Naive thymus-derived CD4-positive, alpha-beta T cell (primary cell): ENCODE results near the gene WDR70. TPM values are rescaled to one million over a fixed set of nuclear protein-coding genes. Genes with fewer than 3 reads are reported as not detected.

ENCODE experiments used
- ATAC-seq: fragments of 150-1000 bp; cut with Tn5 transposase; 2 replicates; pipeline ENCODE4 v1.10.0; 2021; ENCODE audit warnings: mild to moderate bottlenecking, moderate library complexity
- CTCF ChIA-PET: fragments of 350-600 bp; sonication (Branson Sonifier 250); formaldehyde crosslinking; loops from one replicate; lab custom pipeline; 2021; ENCODE audit warnings: antibody characterized with exemption; lab: Charles Lee
- POLR2A ChIA-PET: fragments of 350-600 bp; sonication (Branson Sonifier 250); formaldehyde crosslinking; loops from one replicate; lab custom pipeline; 2021; ENCODE audit warnings: antibody characterized with exemption, inconsistent platforms; lab: Charles Lee
- DNase-seq, 9 donors: peaks; one replicate each; pipeline versions ENCODE4 v3.0.0 to v3.0.0-alpha.2; 2020 to 2022; ENCODE audit warnings: mixed read lengths in 1 of 9
- H3K27ac ChIP-seq: one replicate; pipeline ENCODE4 v1.7.0; 2013; ENCODE audit warnings: mild to moderate bottlenecking, low read depth, low read length, moderate library complexity
- H3K27me3 ChIP-seq, 2 donors: one replicate each; pipeline ENCODE4 v1.7.0; 2013; ENCODE audit warnings: low read length in 2 of 2, mild to moderate bottlenecking in 2 of 2, moderate library complexity in 2 of 2; ENCODE audit not compliant: control insufficient read depth in 2 of 2, insufficient read depth in 2 of 2
- H3K36me3 ChIP-seq, 3 experiments: 1 replicate in 2 of 3; 2 replicates in 1 of 3; pipeline ENCODE4 v1.7.0; 2013; ENCODE audit warnings: low read length in 3 of 3, mild to moderate bottlenecking in 3 of 3, moderate library complexity in 1 of 3; ENCODE audit not compliant: insufficient read depth in 3 of 3, control insufficient read depth in 2 of 3
- H3K4me1 ChIP-seq, 2 donors: one replicate each; pipeline ENCODE4 v1.7.0; 2013; ENCODE audit warnings: low read length in 2 of 2, mild to moderate bottlenecking in 2 of 2, moderate library complexity in 1 of 2; ENCODE audit not compliant: control insufficient read depth in 2 of 2, insufficient read depth in 2 of 2
- H3K4me3 ChIP-seq: 2 replicates; pipeline ENCODE4 v1.7.0; 2013; ENCODE audit warnings: mild to moderate bottlenecking, low read length
- H3K9me3 ChIP-seq, 3 experiments: 1 replicate in 2 of 3; 2 replicates in 1 of 3; pipeline ENCODE4 v1.7.0; 2013; ENCODE audit warnings: low read length in 3 of 3; ENCODE audit not compliant: control insufficient read depth in 2 of 3
- H3K27ac Mint-ChIP-seq, 9 donors: one replicate each; pipeline ENCODE4 v1.8.0; 2020 to 2022; ENCODE audit warnings: mixed read lengths in 9 of 9, mild to moderate bottlenecking in 8 of 9, moderate library complexity in 5 of 9, inconsistent platforms in 2 of 9
- H3K27me3 Mint-ChIP-seq, 5 donors: one replicate each; pipeline ENCODE4 v1.8.0; 2021 to 2022; ENCODE audit warnings: mixed read lengths in 5 of 5, mild to moderate bottlenecking in 1 of 5
- H3K36me3 Mint-ChIP-seq, 5 donors: one replicate each; pipeline ENCODE4 v1.8.0; 2020 to 2022; ENCODE audit warnings: mixed read lengths in 5 of 5, mild to moderate bottlenecking in 3 of 5, inconsistent platforms in 1 of 5
- H3K4me1 Mint-ChIP-seq, 7 donors: one replicate each; pipeline ENCODE4 v1.8.0; 2020 to 2022; ENCODE audit warnings: mixed read lengths in 7 of 7, mild to moderate bottlenecking in 3 of 7, inconsistent platforms in 1 of 7
- H3K4me3 Mint-ChIP-seq, 10 donors: one replicate each; pipeline ENCODE4 v1.8.0; 2020 to 2022; ENCODE audit warnings: mild to moderate bottlenecking in 10 of 10, mixed read lengths in 10 of 10, moderate library complexity in 6 of 10, inconsistent platforms in 2 of 10
- H3K9me3 Mint-ChIP-seq, 11 donors: one replicate each; pipeline ENCODE4 v1.8.0; 2020 to 2022; ENCODE audit warnings: mixed read lengths in 11 of 11, mild to moderate bottlenecking in 4 of 11, inconsistent platforms in 1 of 11, moderate library complexity in 1 of 11
- intact Hi-C, 2 donors: fragments of 100-400 bp; cut with micrococcal nuclease; formaldehyde crosslinking; loops; one replicate each; pipeline ENCODE4 v1.15.1; 2023
- polyA plus RNA-seq, 2 donors: library from polyadenylated mRNA; unstranded; fragments of 300-500 nt; fragmentation: Illumina TruSeq; gene quantifications; one replicate each; pipeline ENCODE4 v1.2.3, GENCODE V29; 2021
- total RNA-seq, 6 experiments: library from RNA in 5 of 6; stranded (reverse) in 5 of 6; gene quantifications; 1 replicate in 5 of 6; 2 replicates in 1 of 6; pipeline ENCODE4 v1.2.3 and lab custom pipeline; 2021 to 2026

Gene WDR70
- total and polyA plus RNA-seq, 7 experiments from 2014 or later = 17.7 to 41.4 (median 38.8) TPM

- no peak overlapping the region for H3K27ac Mint-ChIP-seq
- Histone ChIP-seq H3K4me3 (no peak overlapping the region), H3K27me3 (no peaks in the 10 kb centered on the region), H3K36me3 (no peaks in the 10 kb centered on the region), H3K9me3 (no peaks in the 10 kb centered on the region), H3K27ac (no peak overlapping the region), H3K4me1 (no peaks in the 10 kb centered on the region)
- ChIA-PET CTCF (no interaction called here), POLR2A (no interaction called here)
- no peak overlapping the region for H3K4me3 Mint-ChIP-seq
- intact Hi-C loops = no loop called here
- H3K27me3 Mint-ChIP-seq = peaks cover 0 to 8% (median 5%) of the 10 kb centered on the region in 5 donors
- peaks cover 0 to 5% (median 0%) of the 10 kb centered on the region in 5 donors for H3K36me3 Mint-ChIP-seq
- ATAC-seq = no peak
- H3K9me3 Mint-ChIP-seq = peaks cover under 1 to 19% (median 7%) of the 10 kb centered on the region in 11 donors
- no peaks in the 10 kb centered on the region for H3K4me1 Mint-ChIP-seq
- DNase-seq = no peak
These were observed 390.7 kb downstream of the WDR70 start for GRCh38 chr5:37769840-37770239.

- peaks cover 4 to 27% (median 12%) of the 10 kb centered on the region in 11 donors for H3K9me3 Mint-ChIP-seq
- intact Hi-C loops = no loop called here
- H3K36me3 Mint-ChIP-seq = peaks cover 0 to 9% (median 0%) of the 10 kb centered on the region in 5 donors
- POLR2A ChIA-PET = no interaction called here
- DNase-seq = no peak
- Histone ChIP-seq H3K4me1 (no peaks in the 10 kb centered on the region), H3K4me3 (no peak overlapping the region), H3K27me3 (no peaks in the 10 kb centered on the region), H3K27ac (no peak overlapping the region), H3K36me3 (no peaks in the 10 kb centered on the region), H3K9me3 (no peaks in the 10 kb centered on the region)
- no peak overlapping the region for H3K4me3 Mint-ChIP-seq
- no peak overlapping the region for H3K27ac Mint-ChIP-seq
- H3K4me1 Mint-ChIP-seq = no peaks in the 10 kb centered on the region
- no peak for ATAC-seq
- CTCF ChIA-PET = no interaction called here
- H3K27me3 Mint-ChIP-seq = peaks cover 0 to 8% (median 5%) of the 10 kb centered on the region in 5 donors
These were observed 391.7 kb downstream of the WDR70 start for GRCh38 chr5:37770786-37771185.

DNA sequence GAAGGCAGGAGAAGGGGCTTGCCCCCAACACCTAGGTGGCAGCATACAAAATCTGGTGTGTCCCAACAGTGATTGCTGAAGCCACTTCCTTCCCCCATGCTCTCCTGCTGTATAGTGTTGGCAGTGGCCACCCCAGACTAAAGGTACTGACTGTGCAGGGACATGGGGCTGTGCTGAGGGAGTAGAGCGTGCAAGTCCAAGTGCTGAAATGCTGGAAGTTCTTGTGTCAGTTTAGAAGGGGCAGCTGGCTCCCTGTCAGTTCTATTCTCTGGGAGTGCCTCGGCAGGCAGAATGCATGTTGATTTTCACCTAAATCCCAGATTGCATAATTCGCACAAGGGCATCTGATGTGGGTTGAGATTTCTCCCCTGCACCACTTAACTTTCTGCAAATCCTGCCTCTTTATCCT, 392.1 kb downstream of the WDR70 start:
- CTCF ChIA-PET = no interaction called here
- Mint-ChIP-seq H3K27me3 (peaks cover 0 to 8% (median 5%) of the 10 kb centered on the region in 5 donors), H3K4me1 (no peaks in the 10 kb centered on the region), H3K4me3 (no peak overlapping the region), H3K9me3 (peaks cover 4 to 30% (median 15%) of the 10 kb centered on the region in 11 donors), H3K36me3 (peaks cover 0 to 9% (median 0%) of the 10 kb centered on the region in 5 donors), H3K27ac (no peak overlapping the region)
- H3K27me3 ChIP-seq = no peaks in the 10 kb centered on the region
- POLR2A ChIA-PET = no interaction called here
- H3K36me3 ChIP-seq = no peaks in the 10 kb centered on the region
- H3K4me1 ChIP-seq = no peaks in the 10 kb centered on the region
- no peak for ATAC-seq
- no peak overlapping the region for H3K4me3 ChIP-seq
- no peak overlapping the region for H3K27ac ChIP-seq
- intact Hi-C loops = no loop called here
- H3K9me3 ChIP-seq = no peaks in the 10 kb centered on the region
- DNase-seq = no peak

DNA sequence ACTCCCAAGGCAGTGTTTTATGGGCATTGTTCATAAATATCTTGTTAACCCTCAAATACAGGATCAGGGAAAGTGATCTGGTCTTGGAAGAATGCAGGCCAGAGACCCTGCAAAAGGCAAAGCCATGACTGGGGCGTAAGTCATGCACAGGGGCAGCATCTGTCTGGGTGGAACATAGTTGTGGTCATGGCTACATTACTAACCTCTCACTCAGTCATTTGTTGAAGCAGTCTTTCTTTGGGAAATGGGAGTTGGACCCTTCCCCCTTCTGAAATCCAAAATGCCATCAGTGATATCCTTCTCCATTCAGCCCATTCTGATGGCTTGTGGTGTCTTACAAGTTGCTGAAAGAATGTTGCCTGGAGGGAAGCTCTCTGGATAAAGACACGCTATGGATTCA, 392.6 kb downstream of the WDR70 start:
- peaks cover 0 to 8% (median 5%) of the 10 kb centered on the region in 5 donors for H3K27me3 Mint-ChIP-seq
- no peaks in the 10 kb centered on the region for H3K4me1 ChIP-seq
- H3K36me3 Mint-ChIP-seq = peaks cover 0 to 9% (median 0%) of the 10 kb centered on the region in 5 donors
- no peak for ATAC-seq
- intact Hi-C loops = no loop called here
- no peaks in the 10 kb centered on the region for H3K9me3 ChIP-seq
- no peak for DNase-seq
- no peak overlapping the region for H3K4me3 Mint-ChIP-seq
- no peaks in the 10 kb centered on the region for H3K4me1 Mint-ChIP-seq
- CTCF ChIA-PET = no interaction called here
- no peak overlapping the region for H3K27ac ChIP-seq
- H3K27ac Mint-ChIP-seq = no peak overlapping the region
- no peaks in the 10 kb centered on the region for H3K27me3 ChIP-seq
- no peaks in the 10 kb centered on the region for H3K36me3 ChIP-seq
- no peak overlapping the region for H3K4me3 ChIP-seq
- peaks cover 4 to 32% (median 15%) of the 10 kb centered on the region in 11 donors for H3K9me3 Mint-ChIP-seq
- POLR2A ChIA-PET = no interaction called here

DNA sequence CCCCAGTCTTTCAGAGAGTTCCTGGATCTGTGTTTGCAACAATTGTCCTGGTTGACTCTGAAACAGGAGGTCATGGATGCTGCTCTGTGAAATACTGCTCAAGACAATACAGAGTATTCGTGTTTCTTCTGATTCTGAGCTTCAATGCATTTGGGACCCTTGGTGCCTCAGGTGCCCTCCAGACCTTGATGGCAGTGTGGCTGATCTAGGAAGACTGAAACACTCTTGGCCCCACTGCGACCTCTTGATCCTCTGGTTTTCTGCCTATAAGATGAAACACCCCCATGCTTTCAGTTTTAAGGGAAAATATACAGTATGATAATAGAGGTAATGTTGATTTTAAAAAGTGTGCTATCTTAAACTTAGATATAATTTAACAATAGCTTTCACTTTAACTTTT, 393.1 kb downstream of the WDR70 start:
- no peaks in the 10 kb centered on the region for H3K4me1 ChIP-seq
- CTCF ChIA-PET = no interaction called here
- peaks cover 0 to 9% (median 0%) of the 10 kb centered on the region in 5 donors for H3K36me3 Mint-ChIP-seq
- DNase-seq = no peak
- H3K9me3 Mint-ChIP-seq = peaks cover 4 to 36% (median 15%) of the 10 kb centered on the region in 11 donors
- no peaks in the 10 kb centered on the region for H3K27me3 ChIP-seq
- no peak overlapping the region for H3K4me3 Mint-ChIP-seq
- no peaks in the 10 kb centered on the region for H3K4me1 Mint-ChIP-seq
- peaks cover 0 to 8% (median 5%) of the 10 kb centered on the region in 5 donors for H3K27me3 Mint-ChIP-seq
- intact Hi-C loops = no loop called here
- no peak for ATAC-seq
- H3K4me3 ChIP-seq = no peak overlapping the region
- POLR2A ChIA-PET = no interaction called here
- H3K27ac Mint-ChIP-seq = no peak overlapping the region
- no peaks in the 10 kb centered on the region for H3K9me3 ChIP-seq
- no peaks in the 10 kb centered on the region for H3K36me3 ChIP-seq
- H3K27ac ChIP-seq = no peak overlapping the region

DNA sequence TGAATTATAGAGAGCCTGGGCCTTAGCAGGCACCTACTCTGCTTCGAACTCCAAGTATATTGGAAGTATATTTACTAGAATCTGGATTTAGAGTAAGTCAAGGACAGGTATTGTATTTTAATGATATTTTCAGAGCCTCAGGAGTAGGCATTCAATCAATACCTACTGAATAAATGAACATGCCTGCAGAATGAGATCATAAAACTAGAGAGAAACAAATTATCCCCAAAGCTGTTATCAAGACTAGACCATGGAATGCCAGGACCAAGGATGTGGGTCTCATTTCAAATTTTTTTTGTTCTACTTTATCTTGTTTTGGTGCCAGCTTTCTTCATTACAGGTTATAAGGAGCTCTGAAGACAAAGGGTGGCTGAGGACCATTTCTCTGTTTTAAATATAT, 394.7 kb downstream of the WDR70 start:
- intact Hi-C loops = no loop called here
- Histone ChIP-seq H3K36me3 (no peaks in the 10 kb centered on the region), H3K27me3 (no peaks in the 10 kb centered on the region), H3K27ac (no peak overlapping the region), H3K4me3 (no peak overlapping the region), H3K4me1 (no peaks in the 10 kb centered on the region), H3K9me3 (no peaks in the 10 kb centered on the region)
- peaks cover 4 to 38% (median 15%) of the 10 kb centered on the region in 11 donors for H3K9me3 Mint-ChIP-seq
- H3K27ac Mint-ChIP-seq = no peak overlapping the region
- POLR2A ChIA-PET = no interaction called here
- H3K36me3 Mint-ChIP-seq = peaks cover 0 to 9% (median 0%) of the 10 kb centered on the region in 5 donors
- no peak overlapping the region for H3K4me3 Mint-ChIP-seq
- no peaks in the 10 kb centered on the region for H3K4me1 Mint-ChIP-seq
- CTCF ChIA-PET = no interaction called here
- DNase-seq (no peak), ATAC-seq (no peak)
- peaks cover 0 to 8% (median 5%) of the 10 kb centered on the region in 5 donors for H3K27me3 Mint-ChIP-seq

- intact Hi-C loops = no loop called here
- peak overlapping the region in 1 of 9 donors; percentile 34 for H3K27ac Mint-ChIP-seq
- peaks cover 4 to 38% (median 15%) of the 10 kb centered on the region in 11 donors for H3K9me3 Mint-ChIP-seq
- CTCF ChIA-PET = no interaction called here
- H3K27ac ChIP-seq = no peak overlapping the region
- DNase-seq (no peak), ATAC-seq (no peak)
- no peaks in the 10 kb centered on the region for H3K4me1 Mint-ChIP-seq
- H3K27me3 Mint-ChIP-seq = peaks cover 0 to 8% (median 5%) of the 10 kb centered on the region in 5 donors
- no peaks in the 10 kb centered on the region for H3K27me3 ChIP-seq
- H3K4me3 ChIP-seq = no peak overlapping the region
- H3K36me3 ChIP-seq = no peaks in the 10 kb centered on the region
- POLR2A ChIA-PET = no interaction called here
- no peak overlapping the region for H3K4me3 Mint-ChIP-seq
- H3K4me1 ChIP-seq = no peaks in the 10 kb centered on the region
- no peaks in the 10 kb centered on the region for H3K9me3 ChIP-seq
- peaks cover 0 to 9% (median 0%) of the 10 kb centered on the region in 5 donors for H3K36me3 Mint-ChIP-seq
These were observed 395.9 kb downstream of the WDR70 start for GRCh38 chr5:37774912-37775483.
